Mesenteric fat pad (tissue), 1 donor: Measurements from ENCODE around the gene UBL4B. TPM values are rescaled to one million over a fixed set of nuclear protein-coding genes. Genes with fewer than 3 reads are reported as not detected.

Source experiments
- DNase-seq: peaks from one replicate; pipeline ENCODE4 v3.0.0-alpha.2; 2020; ENCODE audit warnings: low spot score
- total RNA-seq: library from RNA; stranded (reverse); fragmentation: NEBNext Ultra II Directional; extraction: Animal tissue kit (Norgen Biotek cat#: 25700); gene quantifications from one replicate; pipeline ENCODE4 v1.2.1, GENCODE V29; 2021
- donor health status: DM: yes; HTN: yes; CAD: no.

Gene UBL4B
- total RNA-seq, 1 donor from 2014 or later: not detected

DNA sequence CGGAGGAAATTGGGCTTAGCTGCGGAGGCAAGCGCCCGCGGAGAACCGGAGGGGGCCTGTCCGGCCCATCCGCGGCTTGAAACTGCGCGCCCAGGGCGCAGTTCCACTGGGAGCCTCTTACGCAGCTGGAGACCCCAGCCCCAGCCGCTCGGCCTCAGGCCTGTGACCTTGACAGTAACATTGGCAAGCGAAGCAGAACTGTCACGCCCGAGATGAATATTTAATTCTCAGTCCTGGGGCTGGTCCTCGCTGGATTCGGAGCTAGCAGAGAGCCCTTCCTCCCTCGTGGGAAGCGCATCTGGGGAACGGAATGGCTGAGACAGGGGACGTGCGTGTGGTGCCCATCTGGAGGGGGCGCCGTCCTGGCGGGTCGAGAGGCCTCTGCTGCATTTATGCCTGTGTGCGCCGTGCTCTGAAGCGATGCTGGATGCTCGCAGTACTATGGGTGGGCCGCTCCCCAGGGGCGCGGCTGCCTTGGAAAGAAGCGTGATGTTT, 39.0 kb downstream of the UBL4B start:
- no peak for DNase-seq

DNA sequence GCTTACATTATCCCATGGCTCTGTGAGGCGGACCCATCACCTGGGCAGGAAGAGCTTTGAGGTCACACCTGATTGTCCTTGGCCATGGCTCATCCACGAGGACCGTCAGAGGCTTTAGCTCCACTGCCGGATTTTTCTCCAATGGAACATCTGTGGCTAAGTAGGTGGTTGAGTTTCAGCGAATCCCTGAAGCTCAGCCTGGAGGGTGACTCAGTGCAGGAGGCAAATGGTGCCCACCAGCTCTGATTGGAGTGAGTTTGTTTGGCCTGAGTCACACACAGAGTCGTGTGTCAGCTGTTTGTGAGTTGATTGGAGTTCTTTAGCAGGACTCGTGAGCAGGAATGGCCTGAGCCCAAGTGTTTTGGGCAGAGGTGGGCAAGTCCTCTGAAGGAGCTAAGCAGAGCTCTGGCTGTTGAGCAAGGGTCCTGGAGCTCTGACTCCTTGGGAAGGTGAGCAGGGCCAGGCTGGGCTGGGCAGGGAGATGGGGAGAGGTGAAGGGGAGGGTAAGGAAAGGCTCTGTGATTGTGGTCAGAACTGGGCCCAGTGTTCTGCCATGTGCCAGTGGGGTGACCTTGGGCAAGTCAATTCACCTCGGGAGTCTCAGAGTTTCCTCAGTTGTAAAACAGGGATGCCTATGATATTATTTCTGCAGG, 40.0 kb downstream of the UBL4B start:
- DNase-seq: no peak

DNA sequence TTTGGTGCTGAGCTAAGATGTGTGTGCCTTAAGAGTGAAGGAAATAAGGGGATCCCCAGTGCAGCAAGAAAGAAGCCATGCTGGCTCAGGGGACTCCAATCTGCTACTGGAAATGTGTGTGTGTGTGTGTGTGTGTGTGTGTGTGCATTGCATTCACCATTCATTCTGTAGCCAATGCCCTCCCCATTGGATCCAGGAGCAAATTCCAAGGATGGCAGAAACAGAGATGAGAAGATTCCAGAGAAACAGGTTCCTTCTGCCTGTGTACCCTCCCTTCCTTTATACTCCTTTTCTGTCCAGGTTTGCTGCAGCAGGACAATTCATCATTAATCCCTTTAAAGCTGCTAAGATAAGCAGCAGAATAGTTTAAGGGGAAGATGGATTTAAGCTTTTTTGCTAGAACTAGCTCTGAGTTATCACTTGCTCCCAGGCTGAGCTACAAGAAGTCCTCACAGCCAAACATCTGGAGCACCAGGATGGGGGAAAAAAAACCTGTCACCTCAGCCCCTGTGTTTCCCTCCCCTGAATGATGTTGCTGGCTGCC, 41.2 kb downstream of the UBL4B start:
- no peak for DNase-seq

DNA sequence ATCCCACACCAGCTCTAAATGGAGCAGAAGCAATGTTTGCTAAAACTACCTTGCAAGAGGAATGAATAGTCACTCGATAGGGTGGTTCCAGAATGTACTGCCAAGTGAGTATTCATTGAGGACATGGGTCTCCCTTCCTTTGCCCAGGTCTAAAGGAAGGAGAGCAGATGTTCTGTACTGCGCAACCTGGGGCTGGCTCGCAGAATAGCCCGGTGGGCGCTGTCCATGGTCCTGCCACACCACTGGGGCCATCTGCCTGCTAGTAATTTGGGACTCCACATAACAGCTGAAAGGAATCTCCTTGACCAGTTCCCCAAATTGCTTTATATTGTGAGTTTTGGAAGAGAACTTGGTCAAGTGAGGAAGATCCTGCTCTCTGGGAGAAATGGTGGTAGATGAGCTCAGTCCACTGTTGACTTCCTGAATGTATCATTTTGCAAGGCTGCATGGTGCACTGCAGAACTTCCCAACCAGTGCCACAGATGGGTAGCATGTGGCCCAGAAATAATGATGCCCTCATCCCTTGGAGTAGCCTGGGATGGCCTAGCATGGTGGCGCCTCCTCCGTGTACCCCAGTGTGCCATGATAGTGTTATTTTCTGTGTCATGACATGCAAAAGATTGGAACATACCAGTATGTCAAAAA, 43.8 kb downstream of the UBL4B start:
- no peak for DNase-seq

DNA sequence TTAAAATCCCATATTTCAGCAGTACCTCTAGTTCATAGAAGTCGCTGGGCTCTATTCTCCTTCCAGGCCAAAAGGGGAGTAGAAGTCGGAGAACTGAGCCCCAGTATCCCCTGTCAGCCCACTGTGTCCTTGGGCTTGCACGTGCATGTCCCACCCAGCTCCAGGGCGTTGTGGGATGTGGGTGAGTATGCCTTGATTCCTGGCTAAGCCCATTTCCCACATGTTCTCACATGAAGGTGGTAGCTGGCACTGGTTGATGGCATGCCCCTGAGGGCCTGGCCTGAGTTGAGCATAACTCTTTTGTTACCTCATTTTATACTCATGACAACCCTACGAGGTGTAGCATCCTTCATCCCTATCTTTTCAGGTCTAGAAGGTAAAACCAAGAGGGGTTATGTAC, 46.0 kb downstream of the UBL4B start:
- no peak for DNase-seq

DNA sequence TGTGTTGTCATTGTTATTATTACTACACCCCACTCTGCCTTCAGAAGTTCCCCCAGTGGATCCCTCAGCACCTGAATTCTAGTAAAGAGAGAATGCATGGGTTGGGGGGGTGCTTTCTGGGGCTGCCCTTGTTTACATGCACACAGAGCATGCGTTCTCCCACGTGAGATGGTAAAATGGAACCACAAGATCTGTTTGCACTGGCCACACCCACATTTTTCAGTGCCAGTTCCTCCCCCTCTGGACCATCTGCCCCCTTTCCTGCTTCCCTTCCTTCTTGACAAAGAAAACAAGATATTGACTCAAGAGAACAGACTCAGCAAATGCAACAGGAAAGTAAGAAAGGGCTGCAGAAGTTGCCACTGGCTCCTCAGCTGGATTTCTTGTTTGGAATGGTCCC, 46.9 kb downstream of the UBL4B start:
- DNase-seq: no peak

DNA sequence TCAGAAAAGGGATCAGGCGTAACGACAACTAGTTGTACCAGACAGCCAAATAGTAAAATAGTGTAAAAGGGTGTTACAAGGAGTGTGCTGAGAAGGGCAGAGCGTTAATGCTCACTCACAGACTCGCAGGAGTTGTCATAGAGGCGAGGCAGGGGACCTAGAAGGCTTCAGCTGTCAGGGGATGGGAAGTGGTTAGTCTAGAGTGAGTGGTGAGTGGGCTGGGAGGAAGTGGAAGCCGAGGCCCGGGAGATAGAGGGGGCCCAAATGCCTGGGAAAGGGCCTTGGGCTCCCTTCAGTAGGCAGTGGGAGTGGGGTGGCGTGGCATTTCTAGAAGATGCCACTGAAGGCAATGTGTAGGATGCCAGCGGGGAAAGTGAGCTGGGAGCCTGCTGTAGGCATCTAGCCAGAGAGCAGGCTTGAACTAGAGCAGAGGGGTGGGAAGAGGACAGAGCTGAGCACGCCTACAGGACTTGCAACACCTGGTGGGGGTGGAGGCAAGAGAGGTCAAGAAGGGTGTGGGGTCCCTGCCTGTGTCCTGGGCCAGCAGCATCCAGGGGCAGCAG, 48.4 kb downstream of the UBL4B start:
- DNase-seq: no peak

DNA sequence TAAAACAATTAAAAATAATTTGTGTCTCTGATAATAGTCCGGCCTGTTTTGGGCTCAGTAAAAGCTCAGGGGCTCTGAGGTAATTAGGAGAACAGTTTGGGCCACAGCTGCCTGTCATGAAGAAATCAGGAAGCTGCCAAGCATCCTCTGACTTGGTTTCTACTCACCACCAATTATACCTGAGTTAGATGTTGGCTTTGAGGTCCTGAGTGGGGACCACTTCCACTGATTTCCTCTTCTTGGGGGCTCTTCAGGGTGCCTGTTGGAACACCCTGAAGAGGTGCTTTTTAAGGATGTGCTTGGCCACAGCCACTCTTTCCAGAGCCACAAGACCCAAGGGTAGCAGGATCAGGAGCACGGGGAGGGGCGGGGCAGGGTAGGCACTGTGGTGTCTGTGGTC, 48.9 kb downstream of the UBL4B start:
- DNase-seq: no peak

DNA sequence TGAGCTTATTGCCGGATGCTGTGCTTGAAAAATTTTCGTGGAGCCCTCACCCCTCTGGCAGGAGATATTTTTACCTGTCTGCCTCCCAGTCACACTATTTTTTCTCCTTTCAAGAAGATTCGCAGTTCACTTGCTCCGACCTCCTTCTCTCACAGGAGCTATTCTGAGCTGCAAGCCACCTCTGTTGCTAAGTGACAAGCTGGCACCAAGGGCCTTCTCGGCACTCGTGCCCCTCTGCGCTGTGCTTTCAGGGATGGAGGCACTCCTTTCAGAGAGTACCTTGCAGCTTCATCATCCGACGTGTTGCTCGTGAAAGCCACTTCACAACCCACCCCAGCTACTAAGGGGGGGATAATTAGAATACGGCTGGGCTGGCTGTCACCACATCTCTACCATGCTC, 49.6 kb downstream of the UBL4B start:
- DNase-seq: no peak

Other genes with a start within 250 kb of the UBL4B start
- gene CSF1, start 201.6 kb upstream of the UBL4B start, total RNA-seq: 228 TPM
- gene AHCYL1, start 127.7 kb upstream of the UBL4B start, total RNA-seq: 123 TPM
- 28.3 TPM for gene STRIP1, start 77.8 kb upstream of the UBL4B start, total RNA-seq
- not detected for gene ALX3, start 41.8 kb upstream of the UBL4B start, total RNA-seq
- not detected for gene SLC6A17, start 38.1 kb downstream of the UBL4B start, total RNA-seq
- gene KCNC4, start 97.9 kb downstream of the UBL4B start, total RNA-seq: 12.8 TPM
- gene RBM15, start 226.9 kb downstream of the UBL4B start, total RNA-seq: 21.1 TPM